GM23338 (cell line): ENCODE measurements around the gene STX4.
A peak's percentile ranks its signal among the peaks of the same experiment; 100 is the strongest.

Source experiments
- CREB1 ChIP-seq: fragments of 250-450 bp; sonication (Bioruptor Pico); IDR thresholded peaks from 2 replicates; pipeline ENCODE4 v1.5.0; 2020; ENCODE audit warnings: low read depth, mild to moderate bottlenecking, moderate library complexity
- CTCF ChIP-seq, 2 experiments: fragments of 200-600 bp in 1 of 2; sonication (generic) in 1 of 2; conservative IDR thresholded peaks; 2 replicates each; pipeline versions ENCODE4 v1.5.1 to v1.6.1; 2016 to 2017; ENCODE audit warnings: antibody characterized with exemption in 2 of 2, low read depth in 2 of 2, mild to moderate bottlenecking in 2 of 2, moderate library complexity in 1 of 2
- ETS1 ChIP-seq: IDR thresholded peaks from 2 replicates; pipeline ENCODE4 v1.6.1; 2016; ENCODE audit warnings: antibody characterized with exemption
- EZH2 ChIP-seq: fragments of 200-600 bp; sonication (generic); IDR thresholded peaks from one replicate; pipeline ENCODE4 v1.8.0; 2017; ENCODE audit warnings: antibody characterized with exemption, mild to moderate bottlenecking, low read depth; ENCODE audit not compliant: unreplicated experiment
- EZH2phosphoT487 ChIP-seq: fragments of 200-600 bp; sonication (generic); IDR thresholded peaks from one replicate; pipeline ENCODE4 v1.8.1; 2018; ENCODE audit warnings: antibody characterized with exemption; ENCODE audit not compliant: unreplicated experiment
- JUNB ChIP-seq: IDR thresholded peaks from one replicate; pipeline ENCODE4 v1.6.1; 2016; ENCODE audit warnings: antibody characterized with exemption; ENCODE audit not compliant: unreplicated experiment
- POLR2AphosphoS5 ChIP-seq: IDR thresholded peaks from 2 replicates; pipeline ENCODE4 v1.6.1; 2016; ENCODE audit warnings: antibody characterized with exemption, low read depth
- REST ChIP-seq: IDR thresholded peaks from one replicate; pipeline ENCODE4 v1.6.1; 2018; ENCODE audit warnings: antibody characterized with exemption; ENCODE audit not compliant: unreplicated experiment
- STAT1 ChIP-seq: IDR thresholded peaks from one replicate; pipeline ENCODE4 v1.6.1; 2016; ENCODE audit warnings: antibody characterized with exemption; ENCODE audit not compliant: unreplicated experiment

- TF ChIP-seq EZH2 (no peak), CREB1 (CRISPR knock-in tag) (no peak), CTCF (conservative IDR thresholded peaks at IDR 0.05; ENCODE audit: low read depth in 2 of 2) (no peak), POLR2AphosphoS5 (peak; percentile 71), EZH2phosphoT487 (no peak), JUNB (no peak), REST (no peak), ETS1 (no peak), STAT1 (no peak)
Measured at GRCh38 chr16:30996985-30997724, 36.2 kb upstream of the STX4 start.
